GM19463 (cell line): ENCODE data around the gene PRR5L.
A peak's percentile ranks its signal among the peaks of the same experiment; 100 is the strongest.

ENCODE experiments used
- ATAC-seq: cut with Tn5 transposase; IDR thresholded peaks from one replicate; pipeline ENCODE4 v1.9.1; 2021; ENCODE audit warnings: mild to moderate bottlenecking, moderate library complexity; ENCODE audit not compliant: unreplicated experiment

The PRR5L gene

DNA sequence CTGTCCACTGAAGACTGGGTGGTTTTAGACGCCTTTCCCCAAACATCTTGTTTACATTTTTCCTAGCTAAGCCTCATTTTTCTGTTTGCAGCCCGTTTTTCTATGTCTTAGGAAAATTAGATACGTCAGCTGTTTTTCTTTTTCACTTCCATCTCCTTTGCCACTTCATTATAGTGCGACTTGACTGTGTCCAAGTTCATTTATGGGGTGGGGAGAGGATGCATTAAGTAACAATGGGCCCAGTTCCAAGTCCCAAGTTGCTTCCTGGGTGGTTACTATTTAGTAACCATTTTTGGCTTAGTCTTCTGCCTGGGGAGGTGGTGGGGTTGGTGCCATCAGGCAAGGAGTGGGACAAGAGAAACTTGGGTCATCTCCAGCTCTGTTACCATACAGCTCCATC, 131.0 kb downstream of the PRR5L start:
- no peak for ATAC-seq

DNA sequence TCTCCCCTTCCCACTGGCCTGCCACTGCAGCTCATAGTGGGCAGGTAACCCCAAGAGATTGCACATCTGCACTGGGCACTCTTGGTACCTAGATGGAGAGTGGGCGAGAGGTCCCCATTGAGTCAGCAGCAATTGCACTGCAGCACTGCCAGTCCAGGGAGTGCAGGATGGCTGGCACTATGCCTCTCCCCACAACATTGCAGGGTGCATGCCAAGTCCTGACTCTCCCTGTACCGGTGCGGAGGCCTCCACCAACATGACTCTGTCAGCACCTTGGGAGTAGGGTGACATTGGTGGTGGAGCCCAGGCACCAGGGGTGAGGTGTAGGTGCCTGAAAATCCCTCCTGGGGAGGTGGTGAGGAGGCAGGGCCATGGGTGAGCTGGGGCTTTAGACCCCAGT, 131.8 kb downstream of the PRR5L start:
- no peak for ATAC-seq

DNA sequence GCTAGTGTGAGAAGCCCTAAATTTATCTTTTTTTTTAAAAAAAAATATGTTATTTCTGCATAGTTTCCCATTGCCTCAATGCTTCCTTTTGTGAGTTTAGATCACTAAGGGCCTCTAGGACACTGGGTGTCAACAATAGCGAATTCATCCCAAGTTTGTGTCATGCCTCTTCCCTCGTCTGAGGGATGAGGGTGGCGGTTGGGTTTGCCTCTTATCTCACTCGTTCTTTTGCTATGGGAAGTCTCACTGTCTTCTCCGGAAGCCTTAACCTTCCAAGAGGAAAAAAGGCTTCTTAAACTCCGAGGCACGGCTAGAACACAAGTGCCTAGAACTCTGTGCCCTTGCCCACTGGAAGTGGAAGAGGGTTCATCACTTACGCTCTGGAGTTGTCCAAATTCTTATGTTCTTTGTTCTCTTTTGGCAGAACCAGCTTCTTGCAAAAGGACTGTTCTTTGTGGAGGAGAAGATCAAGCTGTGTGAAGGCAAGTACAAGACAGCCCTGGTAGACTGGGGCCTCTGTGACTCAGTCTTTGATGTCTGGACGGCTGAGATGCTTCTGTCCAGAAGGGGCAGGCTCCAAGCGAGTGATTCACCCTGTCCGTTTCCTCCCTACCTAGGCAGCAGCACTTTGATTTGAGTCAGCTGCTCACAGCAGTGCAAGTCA, 135.5 kb downstream of the PRR5L start:
- no peak for ATAC-seq

DNA sequence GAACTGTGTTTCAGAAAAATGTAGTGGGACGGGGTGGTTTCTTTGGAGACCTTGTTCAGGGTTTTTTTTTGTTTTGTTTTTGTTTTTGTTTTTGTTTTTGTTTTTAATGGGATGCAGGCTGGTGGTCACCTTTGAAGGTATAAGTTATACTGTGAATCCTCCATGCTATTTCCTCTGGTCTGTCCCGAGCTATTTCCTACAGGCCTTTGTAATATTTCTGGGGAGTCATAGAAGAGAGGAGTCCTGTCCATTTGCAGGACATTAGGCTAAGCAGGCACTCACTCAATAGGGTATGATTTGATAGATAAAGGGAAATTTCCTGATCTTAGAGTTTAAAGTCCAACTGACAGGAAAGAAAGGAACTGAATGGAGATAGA, 136.0 kb downstream of the PRR5L start:
- ATAC-seq = no peak

DNA sequence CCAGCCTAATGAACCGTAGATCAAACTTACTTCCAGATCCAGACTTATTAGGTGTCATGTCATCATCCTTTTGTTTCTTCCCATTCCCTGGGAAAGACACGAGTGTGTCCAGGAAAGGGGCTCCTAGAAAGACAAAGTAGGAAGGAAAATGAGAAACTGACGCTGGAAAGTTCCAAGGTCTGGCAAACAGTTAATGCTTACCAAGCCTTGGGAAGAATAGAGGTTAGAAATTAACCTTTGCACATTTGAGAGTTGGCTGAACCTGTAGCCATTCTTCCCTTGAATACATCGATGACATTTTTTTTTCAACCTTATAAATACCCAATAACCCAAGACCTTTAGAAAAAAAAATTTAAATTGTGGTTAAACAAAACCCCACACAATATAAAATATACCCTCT, 136.7 kb downstream of the PRR5L start:
- no peak for ATAC-seq

DNA sequence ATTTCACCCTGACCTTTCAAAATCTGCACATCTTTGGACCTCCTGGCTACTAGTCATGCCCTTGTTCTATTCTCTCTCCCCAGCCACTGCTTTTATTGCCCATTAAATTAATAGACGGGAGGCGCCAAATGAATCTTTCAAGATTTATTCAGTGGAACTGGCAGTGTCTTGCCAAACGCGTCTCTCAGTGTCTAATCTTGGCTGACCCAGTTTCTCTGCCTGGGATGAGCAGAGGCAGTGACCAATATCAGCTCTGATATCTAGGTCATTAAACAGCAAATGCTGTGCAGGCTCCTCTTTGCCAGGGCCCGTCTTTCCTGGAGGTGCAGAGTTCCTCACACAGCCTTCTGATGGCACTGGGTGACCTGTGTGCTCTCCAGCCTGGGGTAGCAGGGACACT, 140.0 kb downstream of the PRR5L start:
- no peak for ATAC-seq

DNA sequence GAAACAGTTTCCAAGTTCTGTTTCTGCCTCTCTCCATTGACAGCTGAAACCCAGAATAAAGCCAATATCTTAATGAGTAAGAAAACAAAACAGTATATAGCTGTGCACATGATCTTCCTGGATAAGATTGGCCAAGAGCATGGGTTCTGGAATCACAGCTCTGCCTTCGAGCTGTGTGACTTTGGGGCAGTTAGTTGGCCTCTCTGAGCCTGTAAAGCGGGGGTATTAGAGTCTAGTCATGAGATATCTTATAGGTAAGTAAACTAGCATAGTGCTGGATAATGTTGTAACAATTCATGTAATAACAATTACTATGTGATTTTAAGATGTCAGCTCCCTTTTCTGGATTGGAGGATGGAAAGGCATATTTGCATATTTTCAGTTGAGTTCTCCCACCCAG, 140.5 kb downstream of the PRR5L start:
- ATAC-seq = no peak

DNA sequence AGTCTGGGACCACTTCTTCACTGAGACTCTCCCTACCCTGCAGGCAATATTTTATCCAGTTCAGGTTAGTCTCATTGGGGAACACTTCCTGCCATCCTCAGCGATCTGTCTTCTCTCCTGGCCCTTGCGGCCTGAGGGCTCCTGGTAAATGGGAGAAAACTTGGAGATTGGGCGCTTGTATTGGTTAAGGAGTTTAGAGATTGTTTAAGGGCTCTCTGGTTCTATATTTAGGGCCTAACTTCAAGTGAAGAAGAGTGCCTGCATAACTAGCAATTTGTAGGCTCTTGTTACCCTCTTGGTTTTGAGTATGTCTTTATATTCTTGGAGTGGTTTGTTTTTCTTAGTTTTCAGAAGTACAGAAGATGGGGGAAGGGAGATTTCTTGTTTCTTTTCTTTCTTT, 141.3 kb downstream of the PRR5L start:
- ATAC-seq = no peak

DNA sequence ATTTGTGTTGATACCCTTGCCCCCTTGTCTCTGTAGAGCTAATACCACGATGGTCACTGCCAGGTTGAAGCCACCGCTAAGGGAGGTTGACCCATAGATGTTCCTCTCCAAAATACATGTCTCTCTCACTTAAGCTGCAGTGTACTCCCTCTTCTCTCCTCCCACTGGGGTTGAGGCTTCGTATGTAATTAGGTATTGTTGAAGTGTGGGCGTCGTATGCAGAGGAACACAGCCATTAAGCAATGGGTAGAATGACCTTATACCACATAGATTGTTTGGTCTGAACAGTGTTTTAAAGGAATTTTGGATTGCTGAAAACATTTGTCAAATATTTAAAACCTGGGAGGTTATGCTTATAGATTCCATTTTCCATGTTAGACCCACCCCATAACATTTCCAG, 142.0 kb downstream of the PRR5L start:
- ATAC-seq = no peak

DNA sequence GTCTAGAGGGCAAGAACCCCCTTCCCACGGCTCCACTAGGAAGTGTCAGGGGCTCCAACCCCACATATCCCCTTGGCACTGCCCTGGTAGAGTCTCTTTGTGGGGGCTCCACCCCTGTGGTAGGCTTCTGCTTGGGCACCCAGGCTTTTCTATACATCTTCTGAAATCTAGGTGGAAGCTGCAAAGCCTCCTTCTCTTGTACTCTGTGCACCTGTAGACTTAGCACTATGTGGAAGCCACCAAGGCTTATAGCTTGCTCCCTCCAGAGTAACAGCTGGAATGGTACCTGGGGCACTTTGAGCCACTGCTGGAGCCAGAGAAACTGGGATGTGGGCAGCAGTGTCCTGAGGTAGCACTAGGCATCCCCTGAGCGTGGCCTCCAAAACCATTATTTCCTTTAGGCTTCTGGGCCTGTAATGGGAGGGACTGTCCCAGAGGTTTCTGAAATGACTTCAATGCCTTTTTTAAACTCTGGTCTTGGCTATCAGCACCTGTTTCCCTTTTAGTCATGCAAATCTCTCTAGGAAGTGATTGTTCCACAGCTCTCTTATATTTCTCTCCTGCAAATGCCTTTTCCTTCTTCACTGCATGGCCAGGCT, 145.6 kb downstream of the PRR5L start:
- peak; percentile 91 for ATAC-seq

DNA sequence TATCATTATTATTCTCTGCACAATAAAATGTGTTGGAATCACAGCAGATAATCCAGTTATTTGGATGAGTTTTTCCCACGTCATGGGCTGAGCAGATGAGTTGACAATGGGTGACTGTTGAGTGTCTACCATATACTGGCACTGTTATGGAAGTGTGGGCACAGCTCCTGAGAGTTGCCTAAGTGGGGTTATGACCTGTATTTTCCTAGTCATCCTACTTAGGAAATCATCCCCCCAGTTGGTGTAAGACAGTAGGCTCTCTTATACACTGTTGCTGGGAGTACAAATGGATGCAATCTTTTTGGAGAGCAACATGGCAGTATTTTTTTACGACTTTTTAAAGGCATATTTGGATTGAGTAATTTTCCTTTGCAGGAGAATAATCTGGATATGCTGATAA, 147.6 kb downstream of the PRR5L start:
- ATAC-seq = no peak

DNA sequence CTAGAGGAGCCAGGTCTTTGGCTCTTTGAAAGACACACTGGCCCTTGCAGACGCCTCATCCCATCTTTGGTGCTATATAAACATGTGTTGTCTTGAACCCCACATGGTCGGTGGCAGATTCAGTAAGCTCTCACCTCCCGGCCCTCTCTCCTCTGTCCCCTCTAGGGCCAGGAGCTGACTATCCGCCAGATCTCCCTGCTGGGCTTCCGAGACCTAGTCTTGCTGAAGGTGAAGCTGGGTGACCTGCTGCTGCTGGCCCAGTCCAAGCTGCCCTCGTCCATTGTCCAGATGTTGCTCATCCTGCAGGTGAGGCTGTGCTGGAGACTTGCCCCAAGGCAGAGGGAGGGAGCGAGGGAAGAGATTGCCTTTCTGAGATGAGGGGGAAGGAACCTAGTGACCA, 150.0 kb downstream of the PRR5L start:
- no peak for ATAC-seq

DNA sequence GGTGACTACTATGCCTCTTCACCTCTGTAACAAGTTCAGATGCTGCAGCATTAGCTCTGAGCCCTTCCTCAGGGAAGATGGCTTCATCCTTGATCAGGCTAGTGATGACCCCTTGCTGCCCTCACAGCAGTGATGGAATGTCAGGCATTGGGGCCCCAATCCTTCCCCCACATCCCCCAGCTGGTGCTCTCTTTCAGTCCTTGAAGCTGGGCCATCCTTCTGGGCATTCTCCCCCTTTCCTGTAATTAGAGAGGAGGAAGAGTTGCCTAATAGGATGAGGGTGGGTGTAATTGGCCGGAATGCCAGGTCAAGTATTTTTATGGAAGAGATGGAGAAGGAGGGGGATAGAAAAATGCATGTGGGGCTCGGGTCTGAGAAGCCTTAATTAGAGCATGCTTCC, 151.4 kb downstream of the PRR5L start:
- no peak for ATAC-seq

DNA sequence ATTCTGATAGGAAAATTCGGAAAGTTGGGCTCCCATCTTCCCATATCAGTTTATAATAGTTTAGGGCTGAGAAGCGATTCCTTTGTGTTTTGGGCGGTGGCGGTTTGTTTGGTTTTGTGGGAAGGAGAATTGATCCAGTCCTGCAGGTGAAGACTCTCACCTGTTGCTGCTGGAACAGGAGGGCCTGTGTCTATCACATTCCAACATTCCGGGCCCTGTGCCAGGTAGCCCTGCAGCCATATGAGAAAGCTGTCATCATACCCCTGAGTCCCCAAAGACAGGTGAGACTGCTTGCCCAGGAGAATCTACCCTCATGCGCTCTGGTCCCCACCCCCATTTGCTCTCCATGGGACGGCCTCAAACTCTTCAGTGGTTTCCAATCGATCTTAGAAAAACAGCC, 151.9 kb downstream of the PRR5L start:
- ATAC-seq = no peak

DNA sequence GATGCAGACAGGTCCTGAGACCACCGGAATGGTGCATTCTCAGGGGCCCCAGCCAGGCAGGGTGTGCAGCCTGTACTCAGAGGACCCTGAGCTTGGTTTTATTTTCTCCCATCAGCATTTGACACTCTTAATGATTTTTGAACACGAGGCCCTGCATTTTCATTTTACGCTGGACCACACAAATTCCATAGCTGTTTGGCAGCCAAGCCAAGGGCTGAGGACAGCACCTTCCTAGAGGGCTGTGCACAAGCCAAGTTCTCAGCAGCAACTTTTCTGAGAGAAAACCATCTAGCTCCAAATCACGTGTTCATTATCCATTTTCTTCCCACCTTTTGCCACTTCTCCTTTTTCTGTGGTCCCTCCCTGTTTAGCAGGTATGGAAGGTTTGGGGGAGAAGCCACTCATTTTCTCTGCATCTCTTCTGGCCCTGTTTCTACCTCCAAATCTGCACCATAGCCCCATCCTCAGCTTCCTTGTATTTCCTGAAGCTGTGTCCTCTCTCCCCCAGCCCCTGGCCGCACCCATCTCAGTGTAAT, 153.5 kb downstream of the PRR5L start:
- ATAC-seq = peak; percentile 13

DNA sequence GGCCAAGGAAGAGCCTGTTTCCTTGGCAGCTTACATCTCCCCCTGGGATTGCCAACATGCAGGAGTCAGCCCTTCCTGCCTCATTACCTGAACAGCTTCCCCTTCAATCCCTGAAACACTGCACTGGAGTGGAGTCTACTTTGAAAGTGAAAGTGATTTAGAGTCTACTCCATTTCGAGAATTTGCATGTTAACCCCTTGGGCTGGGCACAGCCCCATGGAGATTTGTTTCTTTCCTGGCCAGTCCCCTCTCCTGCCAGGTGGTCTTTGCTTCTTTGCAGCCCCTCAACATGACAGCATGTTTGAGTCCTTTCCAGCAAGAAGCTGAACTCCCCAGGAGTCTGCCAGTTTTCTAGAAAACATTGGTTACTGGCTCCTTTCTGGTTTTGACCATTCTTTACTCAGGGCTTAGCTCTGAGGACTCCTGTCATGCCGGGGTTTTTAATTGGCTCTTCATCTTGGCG, 154.1 kb downstream of the PRR5L start:
- ATAC-seq = peak; percentile 53

DNA sequence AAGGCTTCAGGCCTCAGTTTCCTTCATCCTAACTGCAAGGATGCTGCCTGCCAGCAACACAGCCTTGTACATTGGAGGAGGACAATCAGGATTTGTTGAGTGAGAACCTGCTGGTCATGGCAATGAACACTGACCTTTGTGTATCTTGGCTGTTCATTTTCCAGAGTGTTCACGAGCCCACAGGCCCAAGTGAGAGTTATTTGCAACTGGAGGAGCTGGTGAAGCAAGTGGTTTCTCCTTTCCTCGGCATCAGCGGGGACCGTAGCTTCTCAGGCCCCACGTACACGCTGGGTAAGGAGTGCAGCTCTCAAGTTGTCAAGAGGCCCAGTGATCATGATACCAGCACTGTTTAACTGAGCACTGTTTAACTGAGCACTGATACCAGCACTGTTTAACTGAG, 155.0 kb downstream of the PRR5L start:
- no peak for ATAC-seq

DNA sequence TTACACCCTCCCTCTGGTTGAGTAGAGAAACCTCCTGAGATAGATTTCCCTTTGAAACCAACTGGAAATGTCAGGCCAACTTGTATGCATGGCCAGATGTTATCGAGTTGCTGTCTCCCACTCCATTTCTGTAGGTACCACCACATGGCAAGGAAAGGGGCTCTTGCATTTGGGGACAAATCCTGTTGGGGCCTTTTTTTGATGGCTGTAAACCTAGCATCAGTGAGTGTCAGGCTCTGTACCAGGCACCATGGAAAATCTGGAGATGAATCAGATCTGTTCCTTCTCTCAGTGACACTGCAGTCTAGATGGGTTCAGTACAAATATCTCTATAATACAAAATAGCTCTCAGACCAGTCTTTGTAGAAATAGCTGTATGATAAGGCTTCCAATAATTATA, 155.6 kb downstream of the PRR5L start:
- ATAC-seq = no peak

DNA sequence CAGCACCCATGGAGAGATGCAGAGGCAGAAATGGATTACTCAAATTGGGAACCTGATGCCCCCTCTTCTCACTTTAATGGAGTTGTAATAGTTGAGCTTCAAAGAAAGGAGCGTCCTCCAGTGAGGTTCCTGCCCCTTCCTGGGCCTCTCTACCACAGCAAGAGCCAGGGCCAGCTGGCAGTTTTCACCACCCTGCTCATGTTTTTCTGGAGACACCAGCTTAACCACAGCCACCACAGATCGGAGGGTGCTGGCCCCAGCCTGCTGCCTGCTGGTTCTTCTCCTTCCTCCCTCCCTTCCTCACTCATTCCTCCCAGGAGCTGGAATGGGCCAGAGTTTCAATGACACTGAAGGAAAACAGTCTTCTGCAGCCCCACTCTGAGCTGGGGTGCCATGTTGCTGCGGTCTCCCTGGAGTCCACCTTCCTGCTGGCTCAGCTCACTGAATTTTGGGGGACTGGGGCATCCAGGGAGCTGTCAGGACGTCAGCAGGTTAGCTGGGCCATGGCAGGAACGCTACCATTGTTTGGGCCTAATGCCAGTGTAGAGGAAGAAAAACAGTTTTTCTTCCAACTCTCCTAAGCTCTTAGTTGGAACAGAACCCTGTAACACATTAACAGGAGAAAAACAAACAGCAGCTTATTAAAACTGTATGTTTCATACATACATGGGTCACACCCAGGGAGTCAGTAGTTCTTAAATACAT, 156.3 kb downstream of the PRR5L start:
- ATAC-seq = no peak

DNA sequence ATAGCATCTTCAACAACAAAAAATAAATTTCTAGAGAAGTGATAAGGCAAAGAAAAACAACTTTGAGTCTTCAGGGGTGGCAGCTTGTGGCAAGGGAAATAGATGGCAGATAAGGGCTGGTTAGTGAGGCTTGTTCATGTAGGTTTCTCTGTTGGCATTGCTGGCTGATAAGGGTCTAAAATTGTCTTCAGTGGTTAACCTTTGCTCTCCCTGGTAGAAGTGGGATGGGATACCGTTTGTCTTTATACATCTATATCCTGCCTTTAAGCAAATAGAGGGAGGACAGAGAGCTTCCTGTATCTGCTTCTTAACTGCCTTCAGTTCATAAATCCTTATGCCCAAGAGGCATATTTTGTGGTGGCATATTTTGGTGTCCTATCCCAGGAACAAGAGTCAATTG, 156.9 kb downstream of the PRR5L start:
- ATAC-seq = no peak

DNA sequence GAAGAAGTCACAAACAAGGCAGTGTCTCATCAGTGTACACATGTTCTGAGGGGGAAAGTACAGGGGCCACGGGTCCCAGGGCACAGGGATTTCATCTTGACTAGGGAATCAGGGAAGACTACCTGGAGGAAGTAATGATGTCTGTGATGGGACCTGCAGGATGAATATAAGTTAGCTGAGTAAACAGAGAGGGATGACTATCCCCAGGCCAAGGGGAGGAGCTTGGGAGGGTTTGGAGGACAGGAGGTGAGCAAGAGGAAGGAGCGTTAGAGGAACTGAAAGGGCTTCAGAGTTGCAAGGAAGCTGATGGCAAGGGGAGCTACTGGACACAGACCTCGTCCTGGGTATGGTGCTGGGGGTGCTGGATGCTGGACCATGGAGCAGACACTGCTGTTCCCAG, 157.6 kb downstream of the PRR5L start:
- ATAC-seq = no peak

DNA sequence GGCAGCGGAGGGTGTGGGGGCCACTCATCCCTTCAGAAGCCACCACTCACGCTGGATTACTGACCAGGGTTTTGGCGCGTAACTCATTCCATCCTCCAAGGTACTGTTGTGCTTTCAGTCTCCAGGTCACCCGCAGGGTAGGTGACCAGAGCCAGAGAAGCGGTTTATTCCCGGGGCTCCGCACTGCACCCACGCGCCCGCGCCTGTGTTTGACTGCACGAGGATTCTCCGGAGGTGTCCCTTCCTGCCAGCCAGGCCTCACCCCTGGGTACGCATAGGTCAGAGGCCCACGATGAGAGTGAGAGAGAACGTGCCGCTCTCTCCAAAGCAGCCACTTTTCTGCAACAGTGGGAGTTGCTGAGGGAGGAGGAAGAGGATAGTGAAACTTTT, 158.5 kb downstream of the PRR5L start:
- ATAC-seq = no peak
